ENCODE results near the gene CTCFL. TPM values are rescaled to one million over a fixed set of nuclear protein-coding genes. Genes with fewer than 3 reads are reported as not detected.

The CTCFL gene
- total and polyA plus RNA-seq, 2 of the 13 experiments (the other 11 are each of a cell fraction or from before 2014, with no cell fraction given): 0.04 TPM; not detected in 1

DNA sequence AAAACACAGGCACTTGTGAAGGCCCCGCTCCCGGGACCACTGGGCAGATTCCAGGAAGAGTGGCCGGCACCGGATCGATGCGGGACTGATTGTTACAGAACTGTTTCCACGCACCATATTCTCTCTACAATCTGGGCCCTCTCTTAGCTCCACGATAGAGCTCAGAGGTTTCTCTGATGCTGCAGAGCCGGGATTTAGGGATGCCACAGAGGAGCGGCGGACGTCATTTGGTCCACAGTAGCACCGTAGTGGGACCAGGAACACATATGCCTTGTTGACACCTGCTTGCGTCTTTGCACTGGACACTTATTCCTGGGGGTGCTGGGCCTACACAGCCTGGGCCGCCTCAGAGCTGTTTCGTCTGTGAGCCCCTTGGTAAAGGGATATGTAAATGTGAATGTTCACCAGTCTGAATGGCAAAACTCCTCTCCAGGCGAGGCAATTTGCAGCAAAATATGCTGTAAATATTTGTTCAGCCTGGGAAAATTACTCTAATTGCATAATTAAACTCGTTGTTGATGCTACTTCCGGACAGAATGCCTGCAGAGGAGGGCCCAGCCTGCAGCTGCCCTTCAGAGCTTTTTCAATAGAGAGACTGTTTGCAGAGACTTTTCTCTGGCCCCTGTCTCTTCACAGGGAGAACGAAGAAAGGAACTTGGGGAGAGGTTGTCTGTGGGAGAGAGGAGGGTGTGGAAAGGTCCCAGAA, 45.4 kb upstream of the CTCFL start (continued):
- TF ChIP-seq, protein P1, sequence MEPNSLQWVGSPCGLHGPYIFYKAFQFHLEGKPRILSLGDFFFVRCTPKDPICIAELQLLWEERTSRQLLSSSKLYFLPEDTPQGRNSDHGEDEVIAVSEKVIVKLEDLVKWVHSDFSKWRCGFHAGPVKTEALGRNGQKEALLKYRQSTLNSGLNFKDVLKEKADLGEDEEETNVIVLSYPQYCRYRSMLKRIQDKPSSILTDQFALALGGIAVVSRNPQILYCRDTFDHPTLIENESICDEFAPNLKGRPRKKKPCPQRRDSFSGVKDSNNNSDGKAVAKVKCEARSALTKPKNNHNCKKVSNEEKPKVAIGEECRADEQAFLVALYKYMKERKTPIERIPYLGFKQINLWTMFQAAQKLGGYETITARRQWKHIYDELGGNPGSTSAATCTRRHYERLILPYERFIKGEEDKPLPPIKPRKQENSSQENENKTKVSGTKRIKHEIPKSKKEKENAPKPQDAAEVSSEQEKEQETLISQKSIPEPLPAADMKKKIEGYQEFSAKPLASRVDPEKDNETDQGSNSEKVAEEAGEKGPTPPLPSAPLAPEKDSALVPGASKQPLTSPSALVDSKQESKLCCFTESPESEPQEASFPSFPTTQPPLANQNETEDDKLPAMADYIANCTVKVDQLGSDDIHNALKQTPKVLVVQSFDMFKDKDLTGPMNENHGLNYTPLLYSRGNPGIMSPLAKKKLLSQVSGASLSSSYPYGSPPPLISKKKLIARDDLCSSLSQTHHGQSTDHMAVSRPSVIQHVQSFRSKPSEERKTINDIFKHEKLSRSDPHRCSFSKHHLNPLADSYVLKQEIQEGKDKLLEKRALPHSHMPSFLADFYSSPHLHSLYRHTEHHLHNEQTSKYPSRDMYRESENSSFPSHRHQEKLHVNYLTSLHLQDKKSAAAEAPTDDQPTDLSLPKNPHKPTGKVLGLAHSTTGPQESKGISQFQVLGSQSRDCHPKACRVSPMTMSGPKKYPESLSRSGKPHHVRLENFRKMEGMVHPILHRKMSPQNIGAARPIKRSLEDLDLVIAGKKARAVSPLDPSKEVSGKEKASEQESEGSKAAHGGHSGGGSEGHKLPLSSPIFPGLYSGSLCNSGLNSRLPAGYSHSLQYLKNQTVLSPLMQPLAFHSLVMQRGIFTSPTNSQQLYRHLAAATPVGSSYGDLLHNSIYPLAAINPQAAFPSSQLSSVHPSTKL (CRISPR knock-in tag; IDR thresholded peaks at IDR 0.05): peak; percentile 55
- 0 out of 2 replicates have a peak, but pooled peaks have one; percentile 25 for TF ChIP-seq ZNF772 (CRISPR knock-in tag; IDR thresholded peaks at IDR 0.05)
- 0 out of 2 replicates have a peak, but pooled peaks have one; percentile 24 for TF ChIP-seq CAMTA2 (CRISPR knock-in tag; IDR thresholded peaks at IDR 0.05; ENCODE audit: borderline replicate concordance)
- TF ChIP-seq, protein P2, sequence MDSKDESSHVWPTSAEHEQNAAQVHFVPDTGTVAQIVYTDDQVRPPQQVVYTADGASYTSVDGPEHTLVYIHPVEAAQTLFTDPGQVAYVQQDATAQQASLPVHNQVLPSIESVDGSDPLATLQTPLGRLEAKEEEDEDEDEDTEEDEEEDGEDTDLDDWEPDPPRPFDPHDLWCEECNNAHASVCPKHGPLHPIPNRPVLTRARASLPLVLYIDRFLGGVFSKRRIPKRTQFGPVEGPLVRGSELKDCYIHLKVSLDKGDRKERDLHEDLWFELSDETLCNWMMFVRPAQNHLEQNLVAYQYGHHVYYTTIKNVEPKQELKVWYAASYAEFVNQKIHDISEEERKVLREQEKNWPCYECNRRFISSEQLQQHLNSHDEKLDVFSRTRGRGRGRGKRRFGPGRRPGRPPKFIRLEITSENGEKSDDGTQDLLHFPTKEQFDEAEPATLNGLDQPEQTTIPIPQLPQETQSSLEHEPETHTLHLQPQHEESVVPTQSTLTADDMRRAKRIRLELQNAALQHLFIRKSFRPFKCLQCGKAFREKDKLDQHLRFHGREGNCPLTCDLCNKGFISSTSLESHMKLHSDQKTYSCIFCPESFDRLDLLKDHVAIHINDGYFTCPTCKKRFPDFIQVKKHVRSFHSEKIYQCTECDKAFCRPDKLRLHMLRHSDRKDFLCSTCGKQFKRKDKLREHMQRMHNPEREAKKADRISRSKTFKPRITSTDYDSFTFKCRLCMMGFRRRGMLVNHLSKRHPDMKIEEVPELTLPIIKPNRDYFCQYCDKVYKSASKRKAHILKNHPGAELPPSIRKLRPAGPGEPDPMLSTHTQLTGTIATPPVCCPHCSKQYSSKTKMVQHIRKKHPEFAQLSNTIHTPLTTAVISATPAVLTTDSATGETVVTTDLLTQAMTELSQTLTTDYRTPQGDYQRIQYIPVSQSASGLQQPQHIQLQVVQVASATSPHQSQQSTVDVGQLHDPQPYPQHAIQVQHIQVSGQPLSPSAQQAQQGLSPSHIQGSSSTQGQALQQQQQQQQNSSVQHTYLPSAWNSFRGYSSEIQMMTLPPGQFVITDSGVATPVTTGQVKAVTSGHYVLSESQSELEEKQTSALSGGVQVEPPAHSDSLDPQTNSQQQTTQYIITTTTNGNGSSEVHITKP (CRISPR knock-in tag; IDR thresholded peaks at IDR 0.05; ENCODE audit: low read depth): no peak
- TF ChIP-seq, protein P3, sequence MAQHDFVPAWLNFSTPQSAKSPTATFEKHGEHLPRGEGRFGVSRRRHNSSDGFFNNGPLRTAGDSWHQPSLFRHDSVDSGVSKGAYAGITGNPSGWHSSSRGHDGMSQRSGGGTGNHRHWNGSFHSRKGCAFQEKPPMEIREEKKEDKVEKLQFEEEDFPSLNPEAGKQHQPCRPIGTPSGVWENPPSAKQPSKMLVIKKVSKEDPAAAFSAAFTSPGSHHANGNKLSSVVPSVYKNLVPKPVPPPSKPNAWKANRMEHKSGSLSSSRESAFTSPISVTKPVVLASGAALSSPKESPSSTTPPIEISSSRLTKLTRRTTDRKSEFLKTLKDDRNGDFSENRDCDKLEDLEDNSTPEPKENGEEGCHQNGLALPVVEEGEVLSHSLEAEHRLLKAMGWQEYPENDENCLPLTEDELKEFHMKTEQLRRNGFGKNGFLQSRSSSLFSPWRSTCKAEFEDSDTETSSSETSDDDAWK (CRISPR knock-in tag; IDR thresholded peaks at IDR 0.05): no peak
- TF ChIP-seq GZF1 (CRISPR knock-in tag; IDR thresholded peaks at IDR 0.05): peak; percentile 93; the same call in 1 of the 2 replicates
- TF ChIP-seq, protein P4, sequence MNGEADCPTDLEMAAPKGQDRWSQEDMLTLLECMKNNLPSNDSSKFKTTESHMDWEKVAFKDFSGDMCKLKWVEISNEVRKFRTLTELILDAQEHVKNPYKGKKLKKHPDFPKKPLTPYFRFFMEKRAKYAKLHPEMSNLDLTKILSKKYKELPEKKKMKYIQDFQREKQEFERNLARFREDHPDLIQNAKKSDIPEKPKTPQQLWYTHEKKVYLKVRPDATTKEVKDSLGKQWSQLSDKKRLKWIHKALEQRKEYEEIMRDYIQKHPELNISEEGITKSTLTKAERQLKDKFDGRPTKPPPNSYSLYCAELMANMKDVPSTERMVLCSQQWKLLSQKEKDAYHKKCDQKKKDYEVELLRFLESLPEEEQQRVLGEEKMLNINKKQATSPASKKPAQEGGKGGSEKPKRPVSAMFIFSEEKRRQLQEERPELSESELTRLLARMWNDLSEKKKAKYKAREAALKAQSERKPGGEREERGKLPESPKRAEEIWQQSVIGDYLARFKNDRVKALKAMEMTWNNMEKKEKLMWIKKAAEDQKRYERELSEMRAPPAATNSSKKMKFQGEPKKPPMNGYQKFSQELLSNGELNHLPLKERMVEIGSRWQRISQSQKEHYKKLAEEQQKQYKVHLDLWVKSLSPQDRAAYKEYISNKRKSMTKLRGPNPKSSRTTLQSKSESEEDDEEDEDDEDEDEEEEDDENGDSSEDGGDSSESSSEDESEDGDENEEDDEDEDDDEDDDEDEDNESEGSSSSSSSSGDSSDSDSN (CRISPR knock-in tag; IDR thresholded peaks at IDR 0.05): 0 out of 2 replicates have a peak, but pooled peaks have one; percentile 36
- peak; percentile 36; the same call in 1 of the 2 replicates for TF ChIP-seq HDAC1 (CRISPR knock-in tag; IDR thresholded peaks at IDR 0.05)
- peak; percentile 56; the same call in 1 of the 2 replicates for TF ChIP-seq FOXA3 (CRISPR knock-in tag; IDR thresholded peaks at IDR 0.05)
- TF ChIP-seq, protein P5, sequence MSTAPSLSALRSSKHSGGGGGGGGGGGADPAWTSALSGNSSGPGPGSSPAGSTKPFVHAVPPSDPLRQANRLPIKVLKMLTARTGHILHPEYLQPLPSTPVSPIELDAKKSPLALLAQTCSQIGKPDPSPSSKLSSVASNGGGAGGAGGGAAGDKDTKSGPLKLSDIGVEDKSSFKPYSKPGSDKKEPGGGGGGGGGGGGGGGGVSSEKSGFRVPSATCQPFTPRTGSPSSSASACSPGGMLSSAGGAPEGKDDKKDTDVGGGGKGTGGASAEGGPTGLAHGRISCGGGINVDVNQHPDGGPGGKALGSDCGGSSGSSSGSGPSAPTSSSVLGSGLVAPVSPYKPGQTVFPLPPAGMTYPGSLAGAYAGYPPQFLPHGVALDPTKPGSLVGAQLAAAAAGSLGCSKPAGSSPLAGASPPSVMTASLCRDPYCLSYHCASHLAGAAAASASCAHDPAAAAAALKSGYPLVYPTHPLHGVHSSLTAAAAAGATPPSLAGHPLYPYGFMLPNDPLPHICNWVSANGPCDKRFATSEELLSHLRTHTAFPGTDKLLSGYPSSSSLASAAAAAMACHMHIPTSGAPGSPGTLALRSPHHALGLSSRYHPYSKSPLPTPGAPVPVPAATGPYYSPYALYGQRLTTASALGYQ (CRISPR knock-in tag; IDR thresholded peaks at IDR 0.05): no peak
